ENCODE data around the gene IGIP. TPM values are rescaled to one million over a fixed set of nuclear protein-coding genes. Genes with fewer than 3 reads are reported as not detected.

IGIP gene
- 0.82 TPM for polyA plus RNA-seq (2012; ENCODE audit: low read depth, missing spikeins)

DNA sequence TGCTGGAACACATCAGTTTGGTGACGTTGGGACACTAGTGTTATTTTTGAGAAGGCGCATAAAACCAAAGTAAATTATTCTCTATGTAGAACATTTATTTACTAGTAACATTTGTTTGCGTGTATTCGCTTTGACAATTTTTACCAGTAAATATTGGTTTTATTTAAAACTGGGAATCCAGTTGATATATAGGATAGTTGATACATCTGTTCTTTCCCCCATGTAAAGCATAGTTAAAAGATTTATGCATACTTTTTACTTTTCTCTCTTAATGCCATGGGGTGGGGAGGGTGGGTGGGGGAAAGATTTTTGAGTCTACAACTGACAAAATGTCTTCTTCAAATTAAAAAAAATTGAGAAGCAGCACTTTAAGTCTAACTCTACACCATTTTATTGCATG, at the start of gene IGIP:
IGIP (plus strand) TSS at position 301 of the 400 bp plus-strand sequence. CDS start 2,540 bp downstream, outside the sequence.
- FAIRE-seq (no peak), DNase-seq (ENCODE audit: insufficient read length, low spot score) (no peak)
- TF ChIP-seq POU2F2 (IDR thresholded peaks at IDR 0.05; ENCODE audit: low read depth, low read length) (no peak), POLR2A (IDR thresholded peaks at IDR 0.05; ENCODE audit: low read depth, low read length) (no peak), POLR2AphosphoS5 (IDR thresholded peaks at IDR 0.05; ENCODE audit: low read depth, low read length) (no peak), SPI1 (IDR thresholded peaks at IDR 0.05; ENCODE audit: low read depth, low read length) (no peak), TAF1 (IDR thresholded peaks at IDR 0.05; ENCODE audit: low read depth, low read length) (no peak), PAX5 (IDR thresholded peaks at IDR 0.05; ENCODE audit: insufficient read depth, low read length, severe bottlenecking) (no peak)

DNA sequence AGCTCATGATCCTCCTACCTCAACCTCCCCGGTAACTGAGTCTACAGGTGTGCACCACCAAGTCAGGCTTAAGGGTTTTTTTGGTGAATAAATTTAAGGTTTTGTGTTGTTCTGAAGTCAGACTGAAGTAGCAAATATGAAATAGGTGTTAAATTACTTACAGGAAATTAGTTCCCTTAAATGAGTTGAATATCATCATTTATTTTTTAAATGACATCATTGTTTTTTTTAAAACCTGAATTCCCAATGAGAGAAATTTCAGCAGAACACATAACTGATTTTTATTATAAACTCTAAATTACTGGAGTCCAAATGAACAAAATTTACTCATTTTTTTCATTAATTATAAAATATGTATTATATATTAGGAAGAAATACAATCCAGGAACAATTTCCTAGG, 49.6 kb upstream of the IGIP start:
- no peak for TF ChIP-seq TAF1 (IDR thresholded peaks at IDR 0.05; ENCODE audit: low read depth, low read length)
- no peak for TF ChIP-seq POLR2AphosphoS5 (IDR thresholded peaks at IDR 0.05; ENCODE audit: low read depth, low read length)
- no peak for TF ChIP-seq POLR2A (IDR thresholded peaks at IDR 0.05; ENCODE audit: low read depth, low read length)
- no peak for TF ChIP-seq SPI1 (IDR thresholded peaks at IDR 0.05; ENCODE audit: low read depth, low read length)
- TF ChIP-seq POU2F2 (IDR thresholded peaks at IDR 0.05; ENCODE audit: low read depth, low read length), result no peak
- TF ChIP-seq PAX5 (IDR thresholded peaks at IDR 0.05; ENCODE audit: insufficient read depth, low read length, severe bottlenecking), result no peak
- DNase-seq (ENCODE audit: insufficient read length, low spot score), result no peak
- FAIRE-seq, result no peak

DNA sequence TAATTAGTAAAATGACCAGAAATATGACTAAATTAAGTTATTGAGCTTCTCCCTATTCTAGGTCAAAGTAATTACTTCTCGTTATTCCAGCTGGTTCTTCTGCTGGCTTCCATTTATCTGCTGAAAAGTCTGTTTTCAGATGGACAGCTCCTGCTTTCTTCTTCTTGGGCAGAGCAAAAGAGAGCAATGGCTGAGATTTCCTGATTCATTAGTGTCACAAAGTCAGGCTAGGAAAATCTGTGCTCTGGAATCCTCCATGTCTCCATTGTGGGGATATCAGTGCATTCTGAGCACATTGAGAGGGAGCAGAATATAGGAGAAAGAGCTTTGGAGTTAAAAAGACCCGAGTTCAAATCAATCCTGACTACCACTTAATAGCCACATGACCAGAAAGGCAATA, 48.9 kb upstream of the IGIP start:
- FAIRE-seq (no peak), DNase-seq (ENCODE audit: insufficient read length, low spot score) (no peak)
- no peak for TF ChIP-seq SPI1 (IDR thresholded peaks at IDR 0.05; ENCODE audit: low read depth, low read length)
- TF ChIP-seq PAX5 (IDR thresholded peaks at IDR 0.05; ENCODE audit: insufficient read depth, low read length, severe bottlenecking), result no peak
- TF ChIP-seq POLR2A (IDR thresholded peaks at IDR 0.05; ENCODE audit: low read depth, low read length), result no peak

DNA sequence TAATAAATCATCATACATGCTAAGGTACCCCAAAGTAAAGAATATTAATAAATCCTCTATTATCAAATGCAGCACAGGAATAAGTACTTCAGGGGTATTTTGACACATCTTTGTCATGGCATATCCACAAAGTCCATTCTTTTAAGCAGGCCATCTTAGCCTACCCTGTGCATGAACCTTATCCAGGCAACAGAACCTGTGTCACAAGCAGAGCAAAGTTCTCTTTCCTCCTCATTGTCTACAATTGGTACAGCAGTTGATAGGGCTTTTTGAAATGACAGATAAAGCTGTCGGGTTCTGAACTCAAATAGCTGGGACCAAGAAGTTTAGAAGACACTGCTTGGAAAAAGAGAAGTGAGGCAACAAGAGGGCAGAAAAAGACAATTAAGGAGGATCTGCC, 42.6 kb upstream of the IGIP start:
- no peak for FAIRE-seq
- no peak for TF ChIP-seq PAX5 (IDR thresholded peaks at IDR 0.05; ENCODE audit: insufficient read depth, low read length, severe bottlenecking)
- no peak for TF ChIP-seq POLR2A (IDR thresholded peaks at IDR 0.05; ENCODE audit: low read depth, low read length)
- no peak for TF ChIP-seq TAF1 (IDR thresholded peaks at IDR 0.05; ENCODE audit: low read depth, low read length)
- no peak for TF ChIP-seq POLR2AphosphoS5 (IDR thresholded peaks at IDR 0.05; ENCODE audit: low read depth, low read length)
- no peak for TF ChIP-seq SPI1 (IDR thresholded peaks at IDR 0.05; ENCODE audit: low read depth, low read length)
- TF ChIP-seq POU2F2 (IDR thresholded peaks at IDR 0.05; ENCODE audit: low read depth, low read length), result no peak
- no peak for DNase-seq (ENCODE audit: insufficient read length, low spot score)

DNA sequence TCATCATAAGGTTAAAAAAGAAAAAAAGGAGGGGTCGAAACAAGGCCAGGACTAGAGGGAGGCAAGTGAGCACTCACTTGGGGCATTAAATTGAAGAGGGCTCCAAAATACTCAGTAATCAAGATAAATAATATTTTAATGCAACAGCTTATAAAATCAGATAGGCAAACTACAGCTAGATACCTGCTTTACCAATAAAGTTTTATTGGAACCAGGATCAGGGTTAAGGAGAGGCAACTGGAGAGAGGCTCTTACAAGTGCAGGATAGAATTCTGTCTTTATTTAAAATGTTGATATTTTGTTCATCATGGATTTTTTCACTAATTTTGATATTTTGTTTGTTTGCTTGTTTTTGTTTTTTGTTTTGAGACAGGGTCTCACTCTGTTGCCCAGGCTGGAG, 42.1 kb upstream of the IGIP start:
- TF ChIP-seq POLR2A (IDR thresholded peaks at IDR 0.05; ENCODE audit: low read depth, low read length) (no peak), POLR2AphosphoS5 (IDR thresholded peaks at IDR 0.05; ENCODE audit: low read depth, low read length) (no peak), TAF1 (IDR thresholded peaks at IDR 0.05; ENCODE audit: low read depth, low read length) (no peak), SPI1 (IDR thresholded peaks at IDR 0.05; ENCODE audit: low read depth, low read length) (no peak), PAX5 (IDR thresholded peaks at IDR 0.05; ENCODE audit: insufficient read depth, low read length, severe bottlenecking) (no peak), POU2F2 (IDR thresholded peaks at IDR 0.05; ENCODE audit: low read depth, low read length) (no peak)
- DNase-seq (ENCODE audit: insufficient read length, low spot score) (no peak), FAIRE-seq (no peak)

DNA sequence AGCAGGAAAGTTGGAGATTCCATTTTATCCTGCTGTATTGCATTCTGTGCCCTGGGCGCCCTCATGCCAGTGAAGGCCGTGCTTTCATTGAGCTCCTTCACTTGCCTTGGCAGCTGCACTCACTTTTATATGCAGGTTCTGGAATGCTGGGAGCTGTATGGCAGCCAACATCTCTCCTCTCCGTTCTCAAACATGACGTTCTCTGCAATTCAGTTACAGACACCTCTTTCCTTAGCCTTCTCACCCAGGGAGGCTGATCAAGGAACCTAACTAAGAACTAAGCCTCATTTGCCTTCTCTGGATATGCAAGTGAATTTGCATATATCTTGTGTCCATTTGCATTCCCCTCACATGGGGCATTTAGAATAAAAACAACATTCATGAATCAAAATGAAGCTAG, 41.2 kb upstream of the IGIP start:
- no peak for TF ChIP-seq PAX5 (IDR thresholded peaks at IDR 0.05; ENCODE audit: insufficient read depth, low read length, severe bottlenecking)
- FAIRE-seq, result no peak
- no peak for DNase-seq (ENCODE audit: insufficient read length, low spot score)

DNA sequence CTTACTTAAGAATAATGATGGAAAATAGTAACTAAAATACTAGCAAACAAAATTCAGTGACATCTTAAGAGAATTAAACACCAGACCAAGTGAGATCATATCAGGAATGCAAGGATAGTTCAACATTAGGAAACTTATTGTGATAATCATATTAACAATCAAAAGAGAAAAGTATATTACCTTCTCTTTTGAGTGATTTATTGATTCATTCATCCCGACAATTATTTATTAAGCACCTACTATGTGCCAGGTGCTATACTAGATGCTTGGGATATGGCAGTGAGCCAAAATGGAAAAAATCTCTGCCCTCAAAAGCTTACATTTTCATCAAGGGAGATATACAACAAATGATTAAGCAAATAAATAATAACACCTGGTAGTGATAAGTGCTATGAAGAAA, 35.5 kb upstream of the IGIP start:
- no peak for DNase-seq (ENCODE audit: insufficient read length, low spot score)
- no peak for TF ChIP-seq SPI1 (IDR thresholded peaks at IDR 0.05; ENCODE audit: low read depth, low read length)
- no peak for FAIRE-seq

DNA sequence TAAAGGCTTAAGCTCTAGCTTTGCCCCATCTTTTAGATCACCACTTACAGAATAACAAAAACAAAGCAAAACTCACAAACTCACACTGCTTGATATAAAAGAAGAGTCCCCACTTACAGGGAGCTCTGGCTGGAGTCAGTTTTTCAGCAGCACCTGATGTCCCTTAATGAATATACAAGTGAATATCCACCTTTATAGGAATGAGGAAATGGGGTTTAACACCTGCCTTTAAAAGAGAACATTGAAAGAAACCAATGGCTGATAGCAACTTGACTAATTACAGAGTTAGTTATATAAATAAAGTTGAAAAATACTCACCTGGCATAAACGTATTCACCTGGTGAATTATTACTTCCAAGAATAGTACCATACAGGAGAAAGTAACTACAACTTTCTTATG, 32.6 kb upstream of the IGIP start:
- no peak for DNase-seq (ENCODE audit: insufficient read length, low spot score)
- no peak for FAIRE-seq
- TF ChIP-seq POLR2A (IDR thresholded peaks at IDR 0.05; ENCODE audit: low read depth, low read length), result no peak

DNA sequence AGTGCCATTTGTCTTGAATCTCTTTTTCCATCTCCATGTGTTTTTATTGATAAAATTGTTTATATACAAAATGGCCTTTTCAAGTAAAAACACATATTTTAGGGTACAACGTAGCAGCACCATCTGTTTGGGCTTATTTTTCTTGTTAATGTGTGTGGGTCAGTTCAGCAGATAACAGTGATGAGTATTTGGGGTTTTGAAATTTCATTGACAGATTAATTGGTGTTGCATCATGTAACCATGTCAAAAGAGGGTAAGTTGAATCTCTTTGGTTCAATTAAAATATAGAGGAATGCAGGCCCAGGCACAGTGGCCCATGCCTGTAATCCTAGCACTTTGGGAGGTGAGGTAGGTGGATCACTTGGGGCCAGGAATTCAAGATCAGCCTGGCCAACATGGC, 31.9 kb upstream of the IGIP start:
- TF ChIP-seq POLR2A (IDR thresholded peaks at IDR 0.05; ENCODE audit: low read depth, low read length) (no peak), PAX5 (IDR thresholded peaks at IDR 0.05; ENCODE audit: insufficient read depth, low read length, severe bottlenecking) (no peak), TAF1 (IDR thresholded peaks at IDR 0.05; ENCODE audit: low read depth, low read length) (no peak), POLR2AphosphoS5 (IDR thresholded peaks at IDR 0.05; ENCODE audit: low read depth, low read length) (no peak), POU2F2 (IDR thresholded peaks at IDR 0.05; ENCODE audit: low read depth, low read length) (no peak), SPI1 (IDR thresholded peaks at IDR 0.05; ENCODE audit: low read depth, low read length) (no peak)
- DNase-seq (ENCODE audit: insufficient read length, low spot score) (no peak), FAIRE-seq (no peak)

DNA sequence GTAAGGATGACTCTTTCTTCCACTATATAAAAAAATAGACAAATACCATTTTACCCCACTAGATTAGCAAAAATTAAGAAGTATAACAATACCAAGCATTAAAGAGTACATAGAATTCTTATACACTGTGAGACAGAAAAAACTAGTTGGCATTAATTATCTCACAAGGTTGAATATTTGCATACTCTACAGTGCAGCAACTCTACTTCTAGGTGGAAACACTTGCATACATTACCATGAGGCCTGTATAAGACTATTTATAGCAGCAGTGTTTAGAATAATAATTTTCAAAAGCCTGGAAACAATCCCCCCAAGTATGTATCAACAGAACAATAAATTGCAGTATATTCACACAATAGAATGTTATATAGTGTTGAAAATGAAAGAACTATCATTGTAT, 30.8 kb upstream of the IGIP start:
- TF ChIP-seq TAF1 (IDR thresholded peaks at IDR 0.05; ENCODE audit: low read depth, low read length) (no peak), POU2F2 (IDR thresholded peaks at IDR 0.05; ENCODE audit: low read depth, low read length) (no peak), POLR2AphosphoS5 (IDR thresholded peaks at IDR 0.05; ENCODE audit: low read depth, low read length) (no peak), PAX5 (IDR thresholded peaks at IDR 0.05; ENCODE audit: insufficient read depth, low read length, severe bottlenecking) (no peak), POLR2A (IDR thresholded peaks at IDR 0.05; ENCODE audit: low read depth, low read length) (no peak), SPI1 (IDR thresholded peaks at IDR 0.05; ENCODE audit: low read depth, low read length) (no peak)
- FAIRE-seq (no peak), DNase-seq (ENCODE audit: insufficient read length, low spot score) (no peak)

DNA sequence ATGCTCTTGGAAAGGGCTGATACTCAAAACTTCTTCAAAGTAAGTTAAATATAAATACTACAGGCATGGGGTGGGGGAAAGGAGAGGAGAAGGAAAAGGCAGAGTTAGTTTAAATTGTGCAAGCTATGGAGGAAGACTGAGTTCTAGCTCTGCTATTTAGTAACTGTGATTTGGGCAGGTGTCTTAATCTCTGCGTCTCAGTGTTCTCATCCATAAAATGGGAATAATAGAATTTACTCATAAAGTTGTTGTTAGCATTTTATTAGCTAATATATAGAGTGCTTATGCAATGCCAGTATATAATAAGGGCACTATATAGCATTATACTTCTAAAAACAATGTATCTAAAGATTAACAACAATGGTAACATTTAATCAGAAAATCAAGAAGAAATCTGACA, 24.6 kb upstream of the IGIP start:
- no peak for TF ChIP-seq POU2F2 (IDR thresholded peaks at IDR 0.05; ENCODE audit: low read depth, low read length)
- no peak for TF ChIP-seq PAX5 (IDR thresholded peaks at IDR 0.05; ENCODE audit: insufficient read depth, low read length, severe bottlenecking)
- TF ChIP-seq POLR2A (IDR thresholded peaks at IDR 0.05; ENCODE audit: low read depth, low read length), result no peak
- no peak for TF ChIP-seq TAF1 (IDR thresholded peaks at IDR 0.05; ENCODE audit: low read depth, low read length)
- no peak for TF ChIP-seq SPI1 (IDR thresholded peaks at IDR 0.05; ENCODE audit: low read depth, low read length)
- no peak for DNase-seq (ENCODE audit: insufficient read length, low spot score)
- FAIRE-seq, result no peak
